SU-DHL-6 (cell line): Measurements from ENCODE around the gene FN1.

Source experiments
- H2AFZ ChIP-seq: fragments of 200-600 bp; sonication (generic); 2 replicates; pipeline ENCODE4 v1.6.1; 2014; ENCODE audit warnings: low read depth, mild to moderate bottlenecking, moderate library complexity, mixed read lengths, antibody characterized with exemption, low read length; ENCODE audit not compliant: severe bottlenecking
- H3F3A ChIP-seq: fragments of 200-600 bp; shearing (Covaris generic); 2 replicates; pipeline ENCODE4 v1.6.0; 2016; ENCODE audit warnings: antibody characterized with exemption, mild to moderate bottlenecking; ENCODE audit not compliant: insufficient read depth
- H3K27ac ChIP-seq: fragments of 200-600 bp; sonication (generic); 2 replicates; pipeline ENCODE4 v1.5.1; 2016; ENCODE audit warnings: low read depth, mild to moderate bottlenecking, low read length, moderate library complexity, mixed read lengths
- H3K27me3 ChIP-seq: fragments of 200-600 bp; sonication (generic), shearing (Covaris generic); 2 replicates; pipeline ENCODE4 v1.6.0; 2014; ENCODE audit warnings: mild to moderate bottlenecking, low read length
- H3K36me3 ChIP-seq: fragments of 200-600 bp; sonication (generic); 2 replicates; pipeline ENCODE4 v1.6.1; 2014; ENCODE audit warnings: mild to moderate bottlenecking, low read length, mixed read lengths
- H3K4me2 ChIP-seq: fragments of 300-600, 200-600 bp; shearing (Covaris generic), sonication (generic); 2 replicates; pipeline ENCODE4 v1.6.0; 2014; ENCODE audit warnings: low read length, low read depth, mild to moderate bottlenecking; ENCODE audit not compliant: poor library complexity, severe bottlenecking
- H3K4me3 ChIP-seq: fragments of 200-600 bp; sonication (generic); 2 replicates; pipeline ENCODE4 v1.5.1; 2014; ENCODE audit warnings: antibody characterized with exemption, low read length, mild to moderate bottlenecking, mixed read lengths; ENCODE audit not compliant: insufficient read depth, poor library complexity, severe bottlenecking
- H3K79me2 ChIP-seq: fragments of 200-600 bp; sonication (generic); 2 replicates; pipeline ENCODE4 v1.6.1; 2014; ENCODE audit warnings: mild to moderate bottlenecking, low read length, moderate library complexity; ENCODE audit not compliant: insufficient read depth
- H3K9ac ChIP-seq: fragments of 200-600 bp; sonication (generic); 2 replicates; pipeline ENCODE4 v1.7.0; 2014; ENCODE audit warnings: mild to moderate bottlenecking, low read length
- H3K9me2 ChIP-seq: fragments of 200-600 bp; sonication (generic); replicated peaks from 2 replicates; pipeline ENCODE4 v1.6.1; 2014; ENCODE audit warnings: low read length; ENCODE audit not compliant: insufficient read depth
- H3K9me3 ChIP-seq: fragments of 200-600 bp; sonication (generic); 2 replicates; pipeline ENCODE4 v1.6.1; 2014; ENCODE audit warnings: low read length, mixed read lengths; ENCODE audit not compliant: insufficient read depth
- H4K20me1 ChIP-seq: fragments of 200-600 bp; sonication (generic); 2 replicates; pipeline ENCODE4 v1.6.1; 2014; ENCODE audit warnings: low read depth, mild to moderate bottlenecking, antibody characterized with exemption, low read length, moderate library complexity, mixed read lengths
- CTCF ChIP-seq: fragments of 200-600 bp; sonication (generic); IDR thresholded peaks from one replicate; pipeline ENCODE4 v1.5.1; 2017; ENCODE audit warnings: antibody characterized with exemption, mild to moderate bottlenecking, low read length, moderate library complexity; ENCODE audit not compliant: insufficient read depth, poor library complexity, severe bottlenecking
- EZH2phosphoT487 ChIP-seq: fragments of 200-600 bp; sonication (generic), shearing (Covaris generic); conservative IDR thresholded peaks from 2 replicates; pipeline ENCODE4 v1.6.1; 2018; ENCODE audit warnings: mild to moderate bottlenecking, antibody characterized with exemption, low read length, moderate library complexity, mixed read lengths

FN1 gene

GRCh38 chr2:215401896-215402379 lies 33.9 kb downstream of the FN1 start:
- Histone ChIP-seq H2AFZ (no peak overlapping the region), H3K4me3 (no peak overlapping the region), H3K9ac (no peak overlapping the region), H3K4me2 (no peak overlapping the region), H3K9me2 (no peaks in the 10 kb centered on the region), H3K36me3 (no peaks in the 10 kb centered on the region), H3K27ac (no peak overlapping the region), H3K79me2 (no peaks in the 10 kb centered on the region), H3K9me3 (no peaks in the 10 kb centered on the region), H3F3A (no peaks in the 10 kb centered on the region), H4K20me1 (no peaks in the 10 kb centered on the region), H3K27me3 (no peaks in the 10 kb centered on the region)
- TF ChIP-seq EZH2phosphoT487 (no peak), CTCF (no peak)

DNA sequence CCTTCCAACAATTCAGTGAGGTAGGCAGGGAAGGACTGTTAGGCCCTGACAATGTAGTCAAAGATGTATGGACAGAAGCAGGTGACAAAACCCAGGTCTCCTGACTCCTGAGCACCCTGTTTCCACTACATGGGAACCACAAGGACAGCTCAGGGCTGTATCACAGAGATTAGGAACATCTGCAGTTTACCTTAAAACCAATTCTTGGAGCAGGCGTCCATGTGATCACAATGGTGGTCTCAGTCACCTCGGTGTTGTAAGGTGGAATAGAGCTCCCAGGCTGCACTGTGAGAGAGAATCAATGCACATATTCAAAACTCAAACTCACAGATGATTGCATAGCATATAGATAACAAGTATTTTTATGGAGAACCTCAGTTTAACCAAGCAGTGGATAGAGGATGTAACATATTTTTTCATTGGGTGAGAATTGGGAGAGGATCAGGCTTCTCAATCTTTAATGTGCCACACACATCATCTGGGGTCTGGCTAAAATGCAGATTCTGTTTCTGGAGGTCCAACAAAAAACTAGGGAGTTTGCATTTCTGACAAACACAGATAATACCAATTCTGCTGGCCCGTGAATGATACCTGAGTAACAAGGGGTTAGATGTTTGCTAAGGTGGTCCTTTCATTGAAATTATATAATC lies 36.7 kb downstream of the FN1 start:
- TF ChIP-seq CTCF: no peak
- no peak for TF ChIP-seq EZH2phosphoT487
- Histone ChIP-seq H4K20me1 (no peaks in the 10 kb centered on the region), H2AFZ (no peak overlapping the region), H3K36me3 (no peaks in the 10 kb centered on the region), H3K9ac (no peak overlapping the region), H3K9me2 (no peaks in the 10 kb centered on the region), H3K79me2 (no peaks in the 10 kb centered on the region), H3K4me3 (no peak overlapping the region), H3K9me3 (no peaks in the 10 kb centered on the region), H3K27me3 (no peaks in the 10 kb centered on the region), H3F3A (no peaks in the 10 kb centered on the region), H3K27ac (no peak overlapping the region), H3K4me2 (no peak overlapping the region)

- H3F3A ChIP-seq: no peaks in the 10 kb centered on the region
- H3K4me2 ChIP-seq: no peak overlapping the region
- H3K9ac ChIP-seq: no peak overlapping the region
- H3K27ac ChIP-seq: no peak overlapping the region
- no peaks in the 10 kb centered on the region for H3K36me3 ChIP-seq
- no peaks in the 10 kb centered on the region for H4K20me1 ChIP-seq
- no peaks in the 10 kb centered on the region for H3K79me2 ChIP-seq
- H2AFZ ChIP-seq: no peak overlapping the region
- H3K9me2 ChIP-seq: no peaks in the 10 kb centered on the region
- H3K9me3 ChIP-seq: no peaks in the 10 kb centered on the region
- TF ChIP-seq EZH2phosphoT487: no peak
- no peak for TF ChIP-seq CTCF
- H3K4me3 ChIP-seq: no peak overlapping the region
- no peaks in the 10 kb centered on the region for H3K27me3 ChIP-seq
Observed at GRCh38 chr2:215397632-215398341, 38.1 kb downstream of the FN1 start.
